HG03354 (cell line): ENCODE results near the gene KIF3A.

Experiments used
- ATAC-seq: cut with Tn5 transposase; IDR thresholded peaks from one replicate; pipeline ENCODE4 v1.9.1; 2021; ENCODE audit warnings: mild to moderate bottlenecking; ENCODE audit not compliant: unreplicated experiment, poor library complexity, severe bottlenecking

KIF3A gene

GRCh38 chr5:132772291-132773070, 35.1 kb upstream of the KIF3A start:
- ATAC-seq: no peak

- ATAC-seq: no peak
Observed at GRCh38 chr5:132771503-132771998, 34.2 kb upstream of the KIF3A start.

- no peak for ATAC-seq
Observed at GRCh38 chr5:132770476-132771159, 33.3 kb upstream of the KIF3A start.

- ATAC-seq: no peak
Observed at GRCh38 chr5:132768485-132768868, 31.1 kb upstream of the KIF3A start.

GRCh38 chr5:132767150-132767549, 29.8 kb upstream of the KIF3A start:
- no peak for ATAC-seq

- no peak for ATAC-seq
Observed at GRCh38 chr5:132766806-132767055, 29.4 kb upstream of the KIF3A start.

- ATAC-seq: no peak
Observed at GRCh38 chr5:132766020-132766805, 28.9 kb upstream of the KIF3A start.

- no peak for ATAC-seq
Observed at GRCh38 chr5:132765311-132766019, 28.1 kb upstream of the KIF3A start.

- no peak for ATAC-seq
Observed at GRCh38 chr5:132764671-132765238, 27.4 kb upstream of the KIF3A start.

- no peak for ATAC-seq
Observed at GRCh38 chr5:132764051-132764450, 26.7 kb upstream of the KIF3A start.

GRCh38 chr5:132763181-132764036, 26.1 kb upstream of the KIF3A start:
- ATAC-seq: no peak

GRCh38 chr5:132762246-132763000, 25.1 kb upstream of the KIF3A start:
- no peak for ATAC-seq

GRCh38 chr5:132761321-132762240, 24.2 kb upstream of the KIF3A start:
- ATAC-seq: no peak

GRCh38 chr5:132760601-132761317, 23.4 kb upstream of the KIF3A start:
- ATAC-seq: no peak

GRCh38 chr5:132760049-132760420, 22.7 kb upstream of the KIF3A start:
- ATAC-seq: no peak

GRCh38 chr5:132759114-132760048, 22.0 kb upstream of the KIF3A start:
- no peak for ATAC-seq
